ENCODE data around the gene DDX25. TPM values are rescaled to one million over a fixed set of nuclear protein-coding genes. Genes with fewer than 3 reads are reported as not detected.

The DDX25 gene
- total RNA-seq, 1 donor from 2014 or later: 1.8 TPM

Other genes with a start within 250 kb of the DDX25 start
- not detected in 2 replicates for gene ACRV1, start 223.7 kb upstream of the DDX25 start, total RNA-seq (ENCODE audit: low replicate concordance)
- not detected in 2 replicates for gene PATE1, start 158.2 kb upstream of the DDX25 start, total RNA-seq (ENCODE audit: low replicate concordance)
- gene PATE2, start 125.7 kb upstream of the DDX25 start, total RNA-seq (ENCODE audit: low replicate concordance): not detected in 2 replicates
- gene PATE3, start 116.4 kb upstream of the DDX25 start, total RNA-seq (ENCODE audit: low replicate concordance): not detected in 2 replicates
- not detected in 2 replicates for gene PATE4, start 71.2 kb upstream of the DDX25 start, total RNA-seq (ENCODE audit: low replicate concordance)
- 4.3 and 6.5 TPM in 2 replicates for gene HYLS1, start 16.8 kb upstream of the DDX25 start, total RNA-seq (ENCODE audit: low replicate concordance)
- gene PUS3, start 1.3 kb upstream of the DDX25 start, total RNA-seq (ENCODE audit: low replicate concordance): 11.9 and 13.5 TPM in 2 replicates
- 0.31 TPM in 1 of 2 replicates, not detected in the other for gene VSIG10L2, start 41.5 kb downstream of the DDX25 start, total RNA-seq (ENCODE audit: low replicate concordance)
- 23.5 and 157 TPM in 2 replicates for gene CDON, start 158.4 kb downstream of the DDX25 start, total RNA-seq (ENCODE audit: low replicate concordance)